ENCODE data around the gene PP2D1.
A peak's percentile ranks its signal among the peaks of the same experiment; 100 is the strongest.
"Not testable (repeated sequence)": the region's sequence is repeated elsewhere in the genome, so short reads cannot be mapped to it uniquely, and the experiment has no call there.

PP2D1 gene

GRCh38 chr3:20046556-20046955 is 34.5 kb upstream of the PP2D1 start:
- TF ChIP-seq, protein P1, sequence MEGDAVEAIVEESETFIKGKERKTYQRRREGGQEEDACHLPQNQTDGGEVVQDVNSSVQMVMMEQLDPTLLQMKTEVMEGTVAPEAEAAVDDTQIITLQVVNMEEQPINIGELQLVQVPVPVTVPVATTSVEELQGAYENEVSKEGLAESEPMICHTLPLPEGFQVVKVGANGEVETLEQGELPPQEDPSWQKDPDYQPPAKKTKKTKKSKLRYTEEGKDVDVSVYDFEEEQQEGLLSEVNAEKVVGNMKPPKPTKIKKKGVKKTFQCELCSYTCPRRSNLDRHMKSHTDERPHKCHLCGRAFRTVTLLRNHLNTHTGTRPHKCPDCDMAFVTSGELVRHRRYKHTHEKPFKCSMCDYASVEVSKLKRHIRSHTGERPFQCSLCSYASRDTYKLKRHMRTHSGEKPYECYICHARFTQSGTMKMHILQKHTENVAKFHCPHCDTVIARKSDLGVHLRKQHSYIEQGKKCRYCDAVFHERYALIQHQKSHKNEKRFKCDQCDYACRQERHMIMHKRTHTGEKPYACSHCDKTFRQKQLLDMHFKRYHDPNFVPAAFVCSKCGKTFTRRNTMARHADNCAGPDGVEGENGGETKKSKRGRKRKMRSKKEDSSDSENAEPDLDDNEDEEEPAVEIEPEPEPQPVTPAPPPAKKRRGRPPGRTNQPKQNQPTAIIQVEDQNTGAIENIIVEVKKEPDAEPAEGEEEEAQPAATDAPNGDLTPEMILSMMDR (IDR thresholded peaks at IDR 0.05; ENCODE audit: extremely low read depth, insufficient read depth, missing control alignments): no peak
- in situ Hi-C loops (cut with MboI; ENCODE audit: low pct_unique_long_range_greater_than_20kb, low sequenced_read_pairs, unreplicated experiment): no loop called here
- no peak for DNase-seq (ENCODE audit: low spot score)

- DNase-seq (ENCODE audit: low spot score); in situ Hi-C loops (cut with MboI; ENCODE audit: low pct_unique_long_range_greater_than_20kb, low sequenced_read_pairs, unreplicated experiment): not testable (repeated sequence)
Measured at GRCh38 chr3:20045141-20045540, 33.1 kb upstream of the PP2D1 start.

DNA sequence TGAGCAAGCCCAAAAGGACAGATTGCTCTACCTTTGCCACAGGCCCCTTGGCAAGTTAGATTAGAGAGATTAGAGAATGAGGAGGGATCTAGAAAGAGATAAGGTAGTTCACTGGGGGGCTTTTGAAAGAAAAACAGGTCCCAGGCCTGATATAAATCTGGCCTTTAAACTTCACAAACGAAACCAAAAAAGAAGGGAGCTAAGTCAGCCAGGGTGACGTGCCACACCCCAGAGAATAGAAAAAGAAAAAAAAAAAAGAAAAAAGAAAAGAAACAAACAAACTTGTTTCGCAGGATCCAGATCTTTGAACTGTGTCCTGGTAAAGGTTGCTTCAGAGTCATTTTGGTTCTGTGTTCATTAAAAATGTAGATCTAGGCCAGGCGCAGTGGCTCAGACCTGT is 31.8 kb upstream of the PP2D1 start:
- in situ Hi-C loops (cut with MboI; ENCODE audit: low pct_unique_long_range_greater_than_20kb, low sequenced_read_pairs, unreplicated experiment): no loop called here
- TF ChIP-seq, protein P1 (IDR thresholded peaks at IDR 0.05; ENCODE audit: extremely low read depth, insufficient read depth, missing control alignments): no peak
- DNase-seq (ENCODE audit: low spot score): no peak

GRCh38 chr3:20043396-20043795 is 31.3 kb upstream of the PP2D1 start:
- no peak for DNase-seq (ENCODE audit: low spot score)
- in situ Hi-C loops (cut with MboI; ENCODE audit: low pct_unique_long_range_greater_than_20kb, low sequenced_read_pairs, unreplicated experiment): no loop called here
- TF ChIP-seq, protein P1 (IDR thresholded peaks at IDR 0.05; ENCODE audit: extremely low read depth, insufficient read depth, missing control alignments): no peak

GRCh38 chr3:20042331-20042730 is 30.3 kb upstream of the PP2D1 start:
- TF ChIP-seq, protein P1 (IDR thresholded peaks at IDR 0.05; ENCODE audit: extremely low read depth, insufficient read depth, missing control alignments): no peak
- DNase-seq (ENCODE audit: low spot score): no peak
- in situ Hi-C loops (cut with MboI; ENCODE audit: low pct_unique_long_range_greater_than_20kb, low sequenced_read_pairs, unreplicated experiment): no loop called here

- DNase-seq (ENCODE audit: low spot score): peak; percentile 71
- in situ Hi-C loops (cut with MboI; ENCODE audit: low pct_unique_long_range_greater_than_20kb, low sequenced_read_pairs, unreplicated experiment): no loop called here
- TF ChIP-seq, protein P1 (IDR thresholded peaks at IDR 0.05; ENCODE audit: extremely low read depth, insufficient read depth, missing control alignments): no peak
Measured at GRCh38 chr3:20041197-20041780, 29.2 kb upstream of the PP2D1 start.

- in situ Hi-C loops (cut with MboI; ENCODE audit: low pct_unique_long_range_greater_than_20kb, low sequenced_read_pairs, unreplicated experiment): no loop called here
- peak; percentile 81 for DNase-seq (ENCODE audit: low spot score)
- TF ChIP-seq, protein P1 (IDR thresholded peaks at IDR 0.05; ENCODE audit: extremely low read depth, insufficient read depth, missing control alignments): peak; percentile 18
Measured at GRCh38 chr3:20040548-20041196, 28.6 kb upstream of the PP2D1 start.

Measured in GM13977 (cell line).